HFFc6 (cell line): ENCODE measurements around the gene ZBED4. TPM values are rescaled to one million over a fixed set of nuclear protein-coding genes. Genes with fewer than 3 reads are reported as not detected.

Experiments
- DNase-seq: peaks from one replicate; pipeline ENCODE4 v3.0.0-alpha.2; 2018
- H3K27ac Mint-ChIP-seq: 2 replicates; pipeline ENCODE4 v1.8.0; 2020; ENCODE audit warnings: mild to moderate bottlenecking, mixed read lengths
- H3K27me3 Mint-ChIP-seq: 2 replicates; pipeline ENCODE4 v1.8.0; 2021; ENCODE audit warnings: mild to moderate bottlenecking, moderate library complexity, mixed read lengths; ENCODE audit not compliant: insufficient read depth
- H3K36me3 Mint-ChIP-seq: 2 replicates; pipeline ENCODE4 v1.8.0; 2021; ENCODE audit warnings: low read depth, mixed read lengths
- H3K4me1 Mint-ChIP-seq: 2 replicates; pipeline ENCODE4 v1.8.0; 2020; ENCODE audit warnings: low read depth, mixed read lengths
- H3K4me3 Mint-ChIP-seq: 2 replicates; pipeline ENCODE4 v1.8.0; 2020; ENCODE audit warnings: mild to moderate bottlenecking, moderate library complexity, mixed read lengths
- H3K9me3 Mint-ChIP-seq: 2 replicates; pipeline ENCODE4 v1.8.0; 2020; ENCODE audit warnings: mild to moderate bottlenecking, mixed read lengths
- total RNA-seq, 6 experiments: library from RNA; stranded (reverse); fragmentation: NEBNext Ultra II Directional; extraction: Animal tissue kit (Norgen Biotek cat#: 25700); gene quantifications; 2 replicates in 1 of 6; 3 replicates in 5 of 6; pipeline ENCODE4 v1.2.3, GENCODE V29; 2021
- TF ChIP-seq, protein P1 (sequence below): fragments of 200-600 bp; sonication (generic); IDR thresholded peaks from 2 replicates; pipeline ENCODE4 v1.5.0; 2021; ENCODE audit warnings: antibody characterized with exemption, mild to moderate bottlenecking

ZBED4 gene
- total RNA-seq, 6 experiments from 2014 or later: 7.9 to 10.9 (median 9.0) TPM

DNA sequence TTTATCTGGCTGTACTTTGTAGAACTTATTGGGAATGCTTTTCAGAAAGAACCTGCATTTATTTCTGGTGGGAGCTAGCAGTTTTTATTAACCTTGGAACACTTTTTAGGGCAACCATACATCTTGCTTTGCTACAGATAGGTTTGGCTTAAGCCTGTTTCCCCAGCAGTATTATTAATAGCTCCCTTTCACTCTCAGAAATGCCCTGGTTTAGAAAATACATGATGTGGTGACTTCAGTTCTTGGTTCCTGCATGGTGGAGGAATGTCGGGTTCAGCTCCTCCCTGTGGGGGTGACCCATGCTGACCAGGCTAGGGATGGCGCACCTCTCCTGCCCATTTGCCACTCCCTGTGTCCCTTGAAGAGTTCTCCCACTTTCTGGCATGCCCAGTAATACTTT is 28.2 kb downstream of the ZBED4 start:
- Mint-ChIP-seq H3K9me3 (peaks cover 20% of the 10 kb centered on the region), H3K27ac (no peak overlapping the region), H3K27me3 (peaks cover 1% of the 10 kb centered on the region; the same call in 1 of the 2 replicates), H3K4me3 (no peak overlapping the region), H3K4me1 (peaks cover 14% of the 10 kb centered on the region), H3K36me3 (peaks cover 68% of the 10 kb centered on the region)
- TF ChIP-seq, protein P1, sequence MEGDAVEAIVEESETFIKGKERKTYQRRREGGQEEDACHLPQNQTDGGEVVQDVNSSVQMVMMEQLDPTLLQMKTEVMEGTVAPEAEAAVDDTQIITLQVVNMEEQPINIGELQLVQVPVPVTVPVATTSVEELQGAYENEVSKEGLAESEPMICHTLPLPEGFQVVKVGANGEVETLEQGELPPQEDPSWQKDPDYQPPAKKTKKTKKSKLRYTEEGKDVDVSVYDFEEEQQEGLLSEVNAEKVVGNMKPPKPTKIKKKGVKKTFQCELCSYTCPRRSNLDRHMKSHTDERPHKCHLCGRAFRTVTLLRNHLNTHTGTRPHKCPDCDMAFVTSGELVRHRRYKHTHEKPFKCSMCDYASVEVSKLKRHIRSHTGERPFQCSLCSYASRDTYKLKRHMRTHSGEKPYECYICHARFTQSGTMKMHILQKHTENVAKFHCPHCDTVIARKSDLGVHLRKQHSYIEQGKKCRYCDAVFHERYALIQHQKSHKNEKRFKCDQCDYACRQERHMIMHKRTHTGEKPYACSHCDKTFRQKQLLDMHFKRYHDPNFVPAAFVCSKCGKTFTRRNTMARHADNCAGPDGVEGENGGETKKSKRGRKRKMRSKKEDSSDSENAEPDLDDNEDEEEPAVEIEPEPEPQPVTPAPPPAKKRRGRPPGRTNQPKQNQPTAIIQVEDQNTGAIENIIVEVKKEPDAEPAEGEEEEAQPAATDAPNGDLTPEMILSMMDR: no peak
- no peak for DNase-seq

DNA sequence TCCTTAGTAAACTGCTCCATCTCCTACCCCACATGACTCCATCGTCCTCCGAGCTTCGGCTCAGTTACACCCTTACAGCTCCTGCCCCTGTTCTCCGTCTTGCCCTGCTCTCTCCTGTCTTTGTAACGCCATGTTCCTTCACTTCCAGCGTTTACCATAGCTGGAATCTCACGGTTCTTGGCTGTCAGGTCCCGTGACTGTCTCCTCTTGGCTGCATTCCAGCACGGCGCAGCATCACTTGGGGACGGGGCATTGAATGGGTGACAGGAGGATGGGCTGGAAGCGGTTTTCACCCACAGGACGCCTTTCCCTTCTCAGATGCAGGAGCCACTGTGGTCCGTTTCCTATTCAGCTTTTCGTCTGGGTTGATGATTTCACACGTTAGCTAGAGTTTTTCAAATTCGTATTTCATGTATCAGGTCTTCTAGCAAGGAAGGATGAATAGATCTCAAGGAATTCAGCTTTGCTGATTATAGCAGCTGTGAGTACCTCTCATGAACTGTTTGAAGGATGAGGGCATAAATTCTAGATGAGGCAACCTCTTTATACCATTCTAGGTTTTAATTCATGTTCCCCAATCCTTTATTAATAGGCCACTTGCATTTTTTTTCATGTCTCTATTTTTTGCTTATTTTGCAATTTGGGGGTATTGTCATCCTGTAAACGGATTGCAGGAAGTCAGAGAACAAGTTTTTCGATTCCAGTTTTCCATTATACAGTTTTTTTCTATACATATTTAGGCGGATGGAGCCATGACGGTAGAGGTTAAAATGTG is 29.1 kb downstream of the ZBED4 start:
- H3K9me3 Mint-ChIP-seq: peaks cover 19% of the 10 kb centered on the region
- DNase-seq: no peak
- no peak overlapping the region for H3K27ac Mint-ChIP-seq
- TF ChIP-seq, protein P1: no peak
- H3K4me1 Mint-ChIP-seq: peaks cover 14% of the 10 kb centered on the region
- H3K27me3 Mint-ChIP-seq: peaks cover 1% of the 10 kb centered on the region; the same call in 1 of the 2 replicates
- H3K4me3 Mint-ChIP-seq: no peak overlapping the region
- H3K36me3 Mint-ChIP-seq: peaks cover 71% of the 10 kb centered on the region

DNA sequence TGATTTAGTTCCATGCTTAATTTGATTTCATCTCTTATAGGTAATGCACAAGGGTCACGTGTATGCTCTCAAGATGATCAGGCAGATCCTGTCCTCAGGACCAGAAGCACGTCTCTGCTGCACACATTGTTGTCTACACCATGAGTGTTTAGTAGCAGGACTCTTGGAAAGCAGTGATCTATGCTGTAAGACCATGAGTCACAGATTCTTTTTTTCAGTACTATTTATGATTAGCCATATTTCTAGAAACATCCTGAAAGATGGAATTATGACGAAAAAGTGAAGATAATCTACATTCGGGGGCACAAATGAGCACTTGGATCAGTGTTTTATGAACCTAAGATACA is 29.6 kb downstream of the ZBED4 start:
- Mint-ChIP-seq H3K4me3 (no peak overlapping the region), H3K27ac (no peak overlapping the region), H3K9me3 (peaks cover 17% of the 10 kb centered on the region), H3K4me1 (peaks cover 14% of the 10 kb centered on the region), H3K27me3 (peaks cover 1% of the 10 kb centered on the region; the same call in 1 of the 2 replicates), H3K36me3 (peaks cover 71% of the 10 kb centered on the region)
- TF ChIP-seq, protein P1: no peak
- no peak for DNase-seq

DNA sequence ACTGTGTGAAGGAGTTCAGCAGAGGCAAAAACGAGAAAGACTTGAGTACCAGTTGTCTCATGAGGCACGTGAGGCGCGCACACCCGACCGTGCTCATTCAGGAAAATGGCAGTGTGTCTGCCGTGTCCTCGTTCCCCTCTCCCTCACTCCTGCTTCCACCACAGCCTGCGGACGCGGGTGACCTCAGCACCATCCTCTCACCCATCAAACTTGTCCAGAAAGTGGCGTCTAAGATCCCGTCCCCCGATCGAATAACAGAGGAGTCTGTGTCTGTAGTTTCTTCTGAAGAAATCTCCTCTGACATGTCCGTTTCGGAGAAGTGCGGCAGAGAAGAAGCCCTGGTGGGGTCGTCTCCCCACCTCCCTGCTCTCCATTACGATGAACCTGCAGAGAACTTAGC is 30.4 kb downstream of the ZBED4 start:
- H3K4me3 Mint-ChIP-seq: no peak overlapping the region
- peaks cover 14% of the 10 kb centered on the region for H3K4me1 Mint-ChIP-seq
- peaks cover 12% of the 10 kb centered on the region for H3K9me3 Mint-ChIP-seq
- H3K27me3 Mint-ChIP-seq: peaks cover 1% of the 10 kb centered on the region; the same call in 1 of the 2 replicates
- H3K36me3 Mint-ChIP-seq: peaks cover 74% of the 10 kb centered on the region
- no peak overlapping the region for H3K27ac Mint-ChIP-seq
- no peak for DNase-seq
- TF ChIP-seq, protein P1: no peak

DNA sequence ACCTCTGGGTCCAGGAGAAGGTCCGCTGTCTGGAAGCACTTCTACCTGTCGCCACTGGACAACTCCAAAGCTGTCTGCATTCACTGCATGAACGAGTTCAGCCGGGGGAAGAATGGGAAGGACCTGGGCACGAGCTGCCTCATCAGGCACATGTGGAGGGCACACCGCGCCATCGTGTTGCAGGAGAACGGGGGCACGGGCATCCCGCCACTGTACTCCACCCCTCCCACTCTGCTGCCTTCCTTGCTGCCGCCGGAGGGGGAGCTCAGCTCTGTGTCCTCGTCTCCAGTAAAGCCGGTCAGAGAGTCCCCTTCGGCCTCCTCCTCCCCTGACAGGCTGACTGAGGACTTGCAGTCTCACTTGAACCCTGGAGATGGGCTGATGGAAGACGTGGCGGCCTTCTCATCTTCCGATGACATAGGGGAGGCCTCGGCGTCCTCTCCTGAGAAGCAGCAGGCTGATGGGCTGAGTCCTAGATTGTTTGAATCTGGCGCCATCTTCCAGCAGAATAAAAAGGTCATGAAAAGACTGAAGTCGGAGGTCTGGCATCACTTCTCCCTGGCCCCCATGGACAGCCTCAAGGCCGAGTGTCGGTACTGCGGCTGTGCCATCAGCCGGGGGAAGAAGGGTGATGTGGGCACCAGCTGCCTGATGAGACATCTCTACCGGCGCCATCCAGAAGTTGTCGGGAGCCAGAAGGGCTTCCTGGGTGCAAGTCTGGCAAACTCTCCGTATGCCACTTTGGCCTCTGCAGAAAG is 31.0 kb downstream of the ZBED4 start:
- peaks cover 14% of the 10 kb centered on the region for H3K4me1 Mint-ChIP-seq
- H3K27me3 Mint-ChIP-seq: no peaks in the 10 kb centered on the region
- DNase-seq: no peak
- H3K9me3 Mint-ChIP-seq: peaks cover 18% of the 10 kb centered on the region
- TF ChIP-seq, protein P1: no peak
- no peak overlapping the region for H3K4me3 Mint-ChIP-seq
- no peak overlapping the region for H3K27ac Mint-ChIP-seq
- peaks cover 80% of the 10 kb centered on the region for H3K36me3 Mint-ChIP-seq
